RKO (cell line): ENCODE measurements around the gene WWC1.

ENCODE experiments used
- DNase-seq: peaks from one replicate; pipeline ENCODE4 v3.0.0-alpha.2; 2016; ENCODE audit warnings: low spot score

WWC1 gene

DNA sequence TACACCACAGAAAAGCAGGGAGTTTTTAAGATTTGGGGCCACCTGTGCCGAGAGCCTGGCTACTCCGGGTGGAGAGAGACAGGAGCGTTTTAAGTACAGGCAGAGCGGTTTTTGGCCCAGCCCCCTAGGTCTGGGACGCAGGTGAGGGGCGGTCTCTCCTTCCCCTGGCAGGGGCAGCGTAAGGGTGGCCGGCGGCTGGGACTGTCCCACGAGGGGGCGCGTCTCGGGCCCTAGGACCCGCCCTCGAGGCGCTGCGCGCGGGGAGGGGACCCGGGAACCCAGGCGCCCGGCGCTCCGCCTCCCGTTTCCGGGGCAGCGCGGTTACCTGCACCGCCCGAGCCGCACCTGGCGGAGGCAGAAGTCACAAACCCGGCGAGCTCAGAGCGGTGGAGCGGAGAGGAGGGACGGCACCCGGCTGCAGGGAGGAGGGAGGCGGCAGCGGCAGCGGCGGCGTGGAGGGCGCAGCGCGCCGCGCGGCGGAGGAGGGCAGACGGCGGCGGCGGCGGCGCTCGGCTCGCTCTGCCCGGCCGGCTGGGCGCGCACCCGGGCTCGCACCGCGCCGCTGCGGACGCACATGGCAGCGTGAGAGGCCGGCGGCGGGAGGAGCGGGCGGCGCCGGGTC is at the start of gene WWC1:
WWC1 (plus strand) TSS at position 304 of the 622 bp plus-strand sequence. CDS start 508 bp downstream, outside the sequence.
- DNase-seq, result peak; percentile 38

DNA sequence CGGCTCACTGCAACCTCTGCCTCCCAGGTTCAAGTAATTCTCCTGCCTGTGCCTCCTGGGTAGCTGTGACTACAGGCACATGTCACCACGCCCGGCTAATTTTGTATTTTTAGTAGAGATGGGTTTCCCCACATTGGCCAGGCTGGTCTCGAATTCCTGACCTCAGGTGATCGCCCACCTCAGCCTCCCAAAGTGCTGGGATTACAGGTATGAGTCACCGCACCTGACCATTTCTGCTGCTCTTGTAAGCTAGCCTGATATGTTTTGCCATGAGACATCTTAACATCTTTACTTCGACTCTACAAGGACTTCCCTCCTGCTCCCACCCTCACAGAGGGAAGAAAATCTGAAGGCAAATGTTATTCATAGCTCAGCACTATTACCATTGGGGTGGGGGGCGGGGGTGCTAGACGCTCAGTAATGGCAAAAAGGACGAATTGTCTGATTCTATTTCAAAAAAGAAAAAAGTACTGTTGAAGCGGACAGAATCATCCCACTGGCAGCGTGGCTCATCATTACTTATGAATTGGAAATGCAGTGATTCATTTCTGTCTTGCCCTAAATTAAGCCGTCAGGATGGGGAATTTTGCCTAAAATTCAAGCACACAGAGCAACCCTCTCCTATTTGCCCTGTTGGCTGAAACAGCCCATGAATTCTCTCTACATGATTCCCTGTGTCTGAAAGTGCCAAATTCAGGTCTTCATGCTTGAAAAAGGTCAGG is 46.4 kb upstream of the WWC1 start:
- DNase-seq, result no peak

DNA sequence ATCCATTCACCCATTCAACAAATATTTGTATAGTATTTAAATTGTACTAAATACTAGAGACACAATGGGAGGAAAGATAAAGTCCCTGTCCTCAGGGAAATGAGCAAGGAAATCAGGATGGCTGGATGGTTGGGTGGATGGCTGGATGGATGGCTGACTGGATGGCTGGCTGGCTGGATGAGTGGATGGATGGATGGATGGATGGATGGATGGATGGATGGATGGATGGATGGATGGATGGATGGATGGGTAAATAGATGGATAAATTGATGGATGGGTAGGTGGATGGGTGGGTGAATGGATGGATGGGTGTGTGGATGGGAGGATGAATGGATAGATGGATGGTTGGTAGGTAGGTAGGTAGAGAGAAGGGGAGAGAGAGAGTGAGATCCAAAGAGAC is 41.5 kb upstream of the WWC1 start:
- DNase-seq, result no peak

DNA sequence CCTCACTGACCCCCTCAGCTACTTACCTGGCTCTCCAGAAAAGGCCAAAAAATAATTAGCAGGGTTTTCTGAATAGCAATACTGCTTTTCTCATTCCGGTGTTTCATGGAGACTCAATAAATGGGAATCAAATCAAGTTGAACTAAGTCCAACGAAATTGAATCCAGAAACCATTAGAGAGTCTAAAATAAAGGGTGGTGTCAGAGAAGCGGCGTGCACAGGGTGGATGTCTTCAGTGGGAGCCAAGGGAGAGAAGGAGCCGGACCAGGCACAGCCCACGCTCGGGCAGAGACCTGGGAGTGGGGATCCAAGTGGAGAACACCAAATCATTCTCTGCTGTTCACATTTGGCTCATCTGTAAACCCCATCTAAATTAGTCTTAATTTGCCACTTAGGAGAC is 40.2 kb upstream of the WWC1 start:
- DNase-seq, result no peak

DNA sequence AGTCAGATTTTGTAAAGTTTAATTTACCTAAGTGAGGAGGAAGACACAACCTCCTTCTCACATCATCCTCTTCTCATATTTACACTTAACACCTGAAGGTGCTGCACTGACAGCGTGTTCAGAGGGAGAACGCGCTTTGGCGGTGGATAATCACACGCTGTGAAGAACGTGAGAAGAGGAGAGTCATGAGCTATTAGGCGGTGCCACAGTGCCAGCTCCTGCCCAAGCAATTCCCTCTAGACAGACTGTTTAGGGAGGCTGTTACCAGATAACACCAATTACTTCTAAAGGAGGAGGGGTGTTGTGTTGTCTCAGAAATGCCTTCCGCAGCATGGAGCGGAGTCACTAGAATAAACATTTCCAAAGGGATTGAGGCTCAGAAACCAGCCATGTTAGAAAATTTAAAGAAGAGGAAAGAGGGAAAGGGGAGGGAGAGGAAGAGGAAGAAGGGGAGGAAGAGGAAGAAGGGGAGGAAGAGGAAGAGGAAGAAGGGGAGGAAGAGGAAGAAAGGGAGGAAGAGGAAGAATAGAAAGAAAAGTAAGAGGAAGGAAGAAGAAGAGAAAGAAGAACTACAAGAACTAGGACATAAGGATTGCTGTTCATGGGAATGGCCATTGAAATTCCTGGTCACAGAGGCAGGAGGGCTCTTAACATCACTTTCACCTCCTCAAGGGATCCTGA is 37.3 kb upstream of the WWC1 start:
- no peak for DNase-seq

DNA sequence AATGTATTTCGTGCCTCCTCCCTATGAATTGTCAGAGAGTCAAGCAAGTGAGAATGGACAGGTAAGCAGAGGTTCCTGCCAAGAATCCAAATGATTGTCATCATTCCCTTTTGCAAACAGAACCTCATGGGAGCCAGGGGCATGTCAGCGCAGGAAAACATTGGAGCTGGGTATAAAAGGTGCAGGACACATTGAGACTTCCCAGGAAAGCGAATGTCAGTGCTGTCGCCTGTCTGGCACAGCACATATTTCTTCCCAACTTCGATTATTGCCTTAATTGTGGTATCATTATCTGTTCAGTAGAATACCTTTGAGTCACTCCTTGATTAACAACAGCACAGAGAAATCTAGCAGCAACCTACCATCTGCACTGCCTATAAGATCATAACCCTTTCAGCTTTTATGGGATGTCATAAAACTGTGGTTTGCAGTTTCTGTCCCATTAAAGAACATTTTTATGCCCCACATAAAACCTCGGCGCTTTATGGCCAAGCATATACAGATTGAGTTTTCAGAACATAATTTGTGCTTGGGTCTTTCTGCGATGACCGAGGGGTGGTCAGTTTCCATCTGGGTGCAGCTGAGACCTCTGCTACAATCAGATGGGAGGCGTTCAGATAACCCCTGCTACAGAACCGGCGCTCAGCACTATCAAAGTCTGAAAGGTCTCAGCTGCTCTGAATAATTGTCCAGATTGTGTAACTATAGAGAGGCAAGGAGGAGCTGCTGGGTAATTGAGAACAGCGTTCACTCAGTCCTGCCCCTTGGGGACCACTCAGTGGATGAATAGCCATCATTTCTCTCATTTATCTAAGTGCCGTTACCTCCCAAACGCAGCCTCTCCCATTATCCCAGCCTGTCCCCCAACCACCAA is 30.9 kb upstream of the WWC1 start:
- no peak for DNase-seq

DNA sequence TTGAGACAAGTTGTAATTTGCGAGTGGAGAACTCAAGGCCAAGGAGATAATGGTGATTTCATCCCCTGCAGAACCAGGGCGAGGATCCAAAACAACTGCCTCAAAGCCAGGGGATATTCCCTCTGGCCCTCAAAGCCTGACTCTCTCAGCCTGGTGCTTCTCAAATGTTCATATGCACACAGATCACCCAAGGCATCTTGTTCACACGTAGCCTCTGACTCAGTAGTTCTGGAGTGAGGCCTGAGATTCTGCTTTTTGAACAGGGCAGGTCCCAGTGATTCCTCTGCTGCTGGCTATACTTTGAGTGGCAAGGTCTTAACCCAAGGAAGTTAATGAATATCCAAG is 30.2 kb upstream of the WWC1 start:
- DNase-seq, result no peak

DNA sequence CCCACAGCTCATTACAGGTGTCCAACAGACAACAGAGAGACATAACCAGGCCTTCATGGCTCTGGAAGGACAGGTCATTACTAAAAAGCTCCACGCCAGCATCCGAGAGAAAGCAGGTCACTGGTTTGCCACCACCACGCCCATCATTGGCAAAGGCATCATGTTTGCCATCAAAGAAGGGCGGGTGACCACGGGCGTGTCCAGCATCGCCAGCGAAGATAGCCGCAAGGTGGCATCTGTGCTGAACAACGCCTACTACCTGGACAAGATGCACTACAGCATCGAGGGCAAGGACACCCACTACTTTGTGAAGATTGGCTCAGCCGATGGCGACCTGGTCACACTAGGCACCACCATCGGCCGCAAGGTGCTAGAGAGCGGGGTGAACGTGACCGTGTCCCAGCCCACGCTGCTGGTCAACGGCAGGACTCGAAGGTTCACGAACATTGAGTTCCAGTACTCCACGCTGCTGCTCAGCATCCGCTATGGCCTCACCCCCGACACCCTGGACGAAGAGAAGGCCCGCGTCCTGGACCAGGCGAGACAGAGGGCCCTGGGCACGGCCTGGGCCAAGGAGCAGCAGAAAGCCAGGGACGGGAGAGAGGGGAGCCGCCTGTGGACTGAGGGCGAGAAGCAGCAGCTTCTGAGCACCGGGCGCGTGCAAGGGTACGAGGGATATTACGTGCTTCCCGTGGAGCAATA is 29.3 kb upstream of the WWC1 start:
- no peak for DNase-seq

DNA sequence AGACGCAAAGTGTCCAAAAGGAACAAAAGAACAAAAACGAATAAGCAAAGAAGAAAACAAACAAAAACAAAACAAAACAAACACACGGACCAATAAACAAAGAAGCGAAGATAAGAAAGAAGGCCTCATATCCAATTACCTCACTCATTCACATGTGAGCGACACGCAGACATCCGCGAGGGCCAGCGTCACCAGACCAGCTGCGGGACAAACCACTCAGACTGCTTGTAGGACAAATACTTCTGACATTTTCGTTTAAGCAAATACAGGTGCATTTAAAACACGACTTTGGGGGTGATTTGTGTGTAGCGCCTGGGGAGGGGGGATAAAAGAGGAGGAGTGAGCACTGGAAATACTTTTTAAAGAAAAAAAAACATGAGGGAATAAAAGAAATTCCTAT is 28.3 kb upstream of the WWC1 start:
- no peak for DNase-seq

DNA sequence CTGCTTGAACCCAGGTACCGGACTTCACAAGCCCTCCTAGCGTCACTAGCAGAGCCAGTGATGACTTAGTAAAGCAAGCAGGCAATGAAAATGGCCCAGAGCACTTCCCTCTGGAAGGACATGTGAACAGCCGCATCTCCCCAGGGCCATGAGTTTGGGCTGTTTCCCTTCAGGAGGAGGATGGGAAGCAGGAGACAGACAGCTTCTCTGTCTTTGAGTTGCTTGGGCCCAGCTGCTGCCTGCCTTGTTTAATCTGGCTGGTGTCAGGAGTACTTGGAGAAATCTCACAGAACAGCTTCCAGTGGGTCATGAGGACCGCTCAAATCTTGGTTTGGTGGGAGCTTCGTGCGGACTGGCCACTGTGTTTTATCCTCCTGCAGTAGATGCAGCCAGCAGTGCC is 25.4 kb upstream of the WWC1 start:
- DNase-seq, result no peak

DNA sequence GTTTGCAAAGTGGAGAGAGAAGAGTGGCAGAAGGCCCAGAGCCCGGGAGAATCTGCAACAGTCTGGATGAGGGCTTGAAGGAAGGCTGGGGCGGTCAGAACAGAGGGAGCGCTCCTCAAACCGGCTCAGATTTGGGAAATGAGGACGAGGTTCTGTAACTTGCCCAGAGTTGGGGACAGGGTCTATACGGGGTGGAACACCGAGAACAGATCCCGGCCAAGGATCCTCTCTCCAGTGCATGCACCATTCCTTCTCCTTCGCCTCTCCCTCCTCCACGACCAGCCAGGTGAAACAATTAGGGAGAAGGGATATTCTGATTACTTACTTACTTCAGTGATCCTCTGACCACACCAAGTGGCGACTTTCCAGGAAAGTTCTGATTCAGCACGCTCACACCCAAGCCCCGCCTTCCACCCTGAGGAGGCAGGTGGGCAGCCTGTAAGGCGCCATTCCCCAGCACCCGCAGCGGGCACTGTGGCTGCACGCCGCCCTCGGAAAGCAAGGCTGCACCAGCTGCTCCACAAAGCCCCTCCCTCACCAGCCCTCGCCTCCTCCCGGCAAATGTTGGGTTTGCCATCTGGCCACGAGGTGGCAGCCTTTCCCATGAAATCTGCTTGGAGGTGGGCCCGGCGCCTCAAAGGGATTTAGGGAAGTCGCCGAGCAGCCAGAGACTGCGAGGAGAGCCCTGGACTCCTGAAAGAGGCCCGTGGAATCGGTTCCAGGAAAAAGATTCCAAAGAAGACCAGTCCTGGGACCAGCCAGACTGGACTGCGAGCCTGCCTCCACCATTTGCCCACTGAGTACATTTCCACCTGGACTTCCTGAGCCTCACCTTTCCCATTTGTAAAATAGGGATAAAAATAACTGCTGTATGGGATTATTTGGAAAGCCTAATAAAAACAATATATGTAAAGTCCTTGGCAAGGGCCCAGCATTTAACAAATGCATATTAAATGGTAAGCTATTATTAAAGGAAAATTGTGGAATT is 22.2 kb upstream of the WWC1 start:
- peak; percentile 81 for DNase-seq

DNA sequence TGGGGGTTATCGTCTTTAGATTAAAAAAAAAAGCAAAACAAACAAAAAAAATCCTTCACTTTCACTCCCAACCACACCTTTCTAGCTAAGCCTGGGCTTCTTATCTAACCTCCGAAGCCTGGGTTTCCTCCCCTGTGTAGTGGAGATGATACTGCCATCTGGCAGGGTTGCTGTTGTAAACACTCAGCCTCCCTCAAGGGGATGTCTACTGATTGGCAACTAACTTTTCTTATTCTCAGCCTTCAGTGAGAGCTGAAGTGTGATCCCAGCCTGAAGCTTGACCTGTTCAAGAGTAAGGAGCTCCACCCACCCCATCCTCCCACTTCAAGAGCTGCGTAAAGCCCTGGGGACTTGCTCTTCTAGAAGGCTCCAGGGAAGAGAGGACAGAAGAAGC is 21.5 kb upstream of the WWC1 start:
- DNase-seq, result no peak

DNA sequence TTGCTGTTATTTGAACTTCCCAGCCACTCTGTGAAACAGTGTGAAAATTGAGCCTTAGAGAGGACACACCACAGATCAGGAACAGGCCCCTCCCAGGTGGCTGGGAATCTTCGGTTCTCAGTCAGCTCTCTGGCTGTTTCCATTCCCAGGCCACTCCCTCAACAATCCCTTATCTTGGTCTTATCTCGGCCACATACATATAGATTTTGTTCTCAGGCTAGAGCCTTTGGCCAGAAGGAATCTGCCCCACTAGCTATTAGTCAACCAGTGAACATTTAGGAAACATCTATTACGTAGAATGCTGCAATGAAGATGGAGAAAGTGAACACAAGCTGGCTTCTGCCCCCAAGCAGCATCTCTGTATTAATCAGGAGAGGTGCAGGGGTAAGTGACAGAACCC is 21.0 kb upstream of the WWC1 start:
- DNase-seq, result no peak

DNA sequence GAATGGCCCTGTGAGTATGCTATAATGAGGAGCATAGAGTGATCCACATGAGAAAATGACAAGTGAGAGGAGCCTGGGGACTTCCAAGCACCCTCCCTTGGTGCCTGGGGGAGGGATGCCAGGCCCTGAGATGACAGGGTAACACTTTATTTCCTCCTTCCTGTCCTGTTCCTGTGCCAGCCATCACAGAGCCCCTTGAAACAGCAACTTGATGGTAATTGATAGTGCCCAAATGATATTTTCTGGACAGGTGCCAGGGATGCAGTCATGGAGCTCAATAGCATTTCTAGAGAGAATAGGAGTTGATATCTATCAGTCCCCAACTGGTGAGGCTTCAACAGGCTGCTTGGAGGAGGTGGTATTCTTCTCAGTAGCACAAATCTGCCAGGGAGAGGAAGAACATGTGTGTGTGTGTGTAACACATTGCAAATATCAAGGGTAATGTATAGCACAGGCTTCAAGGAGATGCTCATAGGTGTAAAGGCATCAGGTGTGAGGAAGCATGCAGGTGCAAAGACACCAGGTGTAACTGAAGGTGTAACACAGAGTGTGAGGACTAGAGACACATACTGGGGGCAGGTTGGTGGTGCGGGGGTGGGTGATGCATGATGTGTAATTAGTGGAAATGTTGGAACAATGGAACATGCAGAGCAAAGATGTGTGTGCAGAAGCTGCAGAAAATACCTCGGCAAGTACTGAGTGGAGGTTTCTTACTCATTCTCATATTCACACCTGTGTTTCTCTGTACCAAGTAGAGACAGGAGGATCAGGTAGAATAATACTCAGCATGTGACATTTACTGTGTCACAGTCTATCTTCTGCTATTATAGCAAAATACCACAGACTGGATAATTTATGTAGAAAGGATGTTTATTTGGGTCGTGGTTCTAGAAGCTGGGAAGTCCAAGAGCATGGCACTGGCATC is 18.1 kb upstream of the WWC1 start:
- DNase-seq, result no peak

DNA sequence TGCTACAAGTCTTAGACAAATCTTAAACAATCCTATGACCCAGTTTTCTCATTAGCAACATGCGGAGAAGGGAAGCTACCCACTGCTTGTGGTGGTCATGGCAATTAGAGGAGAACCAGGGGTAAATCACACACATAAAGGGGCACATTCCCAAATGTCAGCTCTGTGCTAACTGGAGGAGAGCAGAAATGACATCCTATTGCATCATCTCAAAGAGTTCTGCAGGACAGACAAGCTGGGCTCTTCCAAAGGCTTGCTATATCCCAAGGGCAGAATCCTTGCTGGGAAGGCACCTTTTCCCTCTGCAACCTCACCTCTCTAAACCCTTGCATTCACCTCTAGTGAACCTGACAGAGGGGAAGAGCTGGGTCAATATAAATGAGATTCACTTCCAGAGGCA is 17.0 kb upstream of the WWC1 start:
- DNase-seq, result no peak

DNA sequence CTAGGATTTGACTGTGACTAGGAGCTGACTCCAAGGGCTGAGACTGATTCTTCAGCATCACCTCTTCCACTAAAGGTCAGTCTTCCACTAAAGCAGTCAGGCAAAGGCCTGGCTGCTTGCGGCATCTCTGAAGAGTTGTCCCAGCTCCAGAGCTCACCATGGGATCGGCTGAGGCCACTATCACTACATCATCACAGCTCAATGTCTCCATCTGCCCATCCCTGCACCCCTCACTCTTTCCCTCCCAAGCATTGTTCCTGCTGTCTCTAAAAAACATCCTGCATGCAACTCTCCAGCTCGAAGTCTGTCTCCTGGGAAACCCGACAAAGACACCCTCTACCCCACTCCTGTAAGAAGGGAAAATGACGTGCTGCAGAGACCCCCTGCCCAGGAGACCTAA is 15.5 kb upstream of the WWC1 start:
- DNase-seq, result no peak

DNA sequence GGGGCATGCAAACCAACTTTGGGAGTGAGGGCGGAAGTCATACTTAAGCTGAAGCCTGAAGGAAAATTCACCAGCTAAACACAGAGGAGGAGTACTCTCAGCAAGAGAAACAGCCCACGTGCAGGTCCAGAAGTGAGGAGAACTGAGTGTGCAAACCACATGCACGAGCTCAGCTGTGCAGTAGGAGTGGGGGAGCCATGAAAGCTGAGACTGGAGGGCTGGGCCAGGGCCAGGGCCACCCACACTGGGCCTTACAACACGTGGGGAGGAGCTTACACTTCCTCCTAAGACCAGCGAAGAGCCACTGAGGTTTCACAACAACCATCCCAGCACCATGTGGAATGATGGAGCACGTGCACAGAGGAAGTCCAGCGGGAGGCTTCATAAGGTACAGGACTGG is 9.3 kb upstream of the WWC1 start:
- DNase-seq, result no peak

DNA sequence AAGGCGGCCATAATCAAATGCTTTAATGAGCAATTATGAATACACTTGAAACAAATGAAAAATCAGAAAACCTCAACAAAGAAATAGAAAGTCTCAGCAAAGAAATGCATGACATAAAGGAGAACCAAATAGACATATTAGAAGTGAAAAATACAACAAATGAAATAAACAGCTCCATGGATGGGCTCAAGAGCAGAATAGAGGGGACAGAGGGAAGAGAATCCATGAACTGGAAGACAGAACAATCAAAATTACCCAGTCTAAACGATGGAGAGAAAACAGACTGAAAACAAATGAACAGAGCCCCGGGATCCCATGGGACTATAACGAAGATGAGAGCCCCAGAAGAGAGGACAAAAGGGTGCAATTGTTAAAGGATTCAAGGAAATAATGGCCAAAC is 6.6 kb upstream of the WWC1 start:
- no peak for DNase-seq

DNA sequence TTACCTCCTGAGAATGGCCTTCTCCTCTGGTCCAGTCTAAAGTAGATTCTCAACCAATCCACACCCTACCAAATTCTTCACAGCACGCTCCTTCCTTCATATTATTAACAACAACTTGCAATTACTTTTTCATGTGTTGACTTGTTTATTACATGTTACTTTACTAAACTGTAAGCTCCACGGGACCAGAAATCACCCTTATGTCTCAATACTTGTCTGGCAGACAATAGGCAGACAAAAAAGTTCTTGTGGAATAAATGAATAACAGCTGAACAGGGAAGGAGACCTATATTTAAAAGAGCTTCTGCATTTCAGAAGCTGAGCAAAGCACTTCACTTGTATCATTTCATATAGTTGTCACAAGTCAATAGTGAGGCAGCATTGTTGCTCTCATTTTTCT is 5.7 kb upstream of the WWC1 start:
- DNase-seq, result no peak

DNA sequence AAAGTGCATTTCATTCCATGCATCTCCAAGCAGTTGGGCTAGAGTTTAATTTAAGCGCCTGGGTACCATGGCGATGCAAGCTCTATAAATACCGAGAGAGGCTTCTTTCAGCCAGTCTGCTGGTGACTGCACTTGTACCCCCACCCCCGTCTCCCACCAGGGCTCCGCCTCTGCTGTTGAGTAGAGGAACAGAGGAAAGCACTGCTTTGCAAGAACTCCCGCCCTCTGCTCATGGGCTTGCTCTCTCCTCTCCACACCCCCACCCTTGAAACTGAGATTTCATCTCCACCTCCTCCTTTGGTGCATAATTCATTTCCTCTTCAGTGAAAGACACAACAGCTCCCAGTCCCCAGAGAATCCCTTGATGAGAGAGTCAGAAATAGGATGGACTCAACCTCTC is 5.1 kb upstream of the WWC1 start:
- no peak for DNase-seq
